Measurements from ENCODE around the gene HYAL2. TPM values are rescaled to one million over a fixed set of nuclear protein-coding genes. Genes with fewer than 3 reads are reported as not detected.
"Not testable (repeated sequence)": the region's sequence is repeated elsewhere in the genome, so short reads cannot be mapped to it uniquely, and the experiment has no call there.

Gene HYAL2
- total RNA-seq, 1 donor from 2014 or later = 43.8 TPM

DNA sequence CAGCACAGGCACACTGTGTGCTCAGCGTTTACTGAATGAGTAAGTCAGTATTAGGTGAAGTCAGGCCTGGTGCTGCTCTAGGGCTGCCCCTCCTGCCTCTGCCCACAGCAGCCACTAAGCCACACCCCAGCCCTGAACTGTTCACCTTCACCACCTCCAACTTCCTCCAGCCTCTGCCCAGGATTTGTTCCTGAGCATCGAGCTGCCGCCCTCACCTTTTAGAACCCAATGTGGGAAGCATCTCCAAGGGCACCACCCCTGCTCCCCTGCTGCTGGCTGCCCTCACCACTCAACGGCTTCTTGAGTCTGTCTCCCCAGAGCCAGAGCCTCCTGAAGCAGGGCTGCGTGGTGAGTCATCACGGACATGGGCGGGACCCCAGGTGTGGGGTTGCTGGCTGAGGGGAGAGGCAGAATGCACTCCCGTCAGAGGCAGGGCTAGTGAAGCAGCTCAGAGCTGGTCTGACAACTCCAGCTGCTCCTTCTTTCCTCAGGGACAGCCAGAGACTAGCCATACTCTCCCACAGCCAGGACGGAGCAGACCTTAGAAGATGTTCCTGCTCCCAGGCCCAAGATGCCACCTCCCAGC is 5.8 kb downstream of the HYAL2 start:
- H3K27ac ChIP-seq (ENCODE audit: low read depth, low read length) = no peak overlapping the region
- H3K4me1 ChIP-seq (ENCODE audit: control insufficient read depth in 3 of 3, insufficient read depth in 3 of 3, low read length in 3 of 3) = peaks cover 47 to 59% (median 53%) of the 10 kb centered on the region in 3 donors
- no peak overlapping the region for H3K4me3 ChIP-seq (ENCODE audit: low read length in 3 of 3)

DNA sequence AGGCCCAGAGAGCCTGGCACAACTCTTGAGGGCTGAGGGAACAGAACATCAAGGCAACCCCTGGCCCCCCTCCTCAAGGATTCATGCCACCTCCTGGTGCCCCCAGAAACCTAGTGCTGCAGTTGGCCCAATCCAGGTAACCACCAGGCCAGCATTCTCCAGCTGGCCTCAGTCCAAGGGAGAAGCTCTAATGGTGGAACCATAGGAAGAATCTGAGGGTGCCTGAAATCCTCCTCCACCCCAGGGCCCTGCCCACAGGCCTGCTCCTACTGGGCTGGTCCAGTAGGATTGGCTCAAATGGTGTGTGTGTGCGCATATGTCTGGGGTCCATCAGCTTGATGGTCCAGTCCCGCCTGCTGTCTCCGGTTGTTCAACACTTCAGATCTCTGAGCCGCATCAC is 7.7 kb downstream of the HYAL2 start:
- Histone ChIP-seq H3K27ac (ENCODE audit: low read depth, low read length) (no peak overlapping the region), H3K27me3 (ENCODE audit: control insufficient read depth in 3 of 3, insufficient read depth in 3 of 3, low read length in 3 of 3) (no peaks in the 10 kb centered on the region), H3K9me3 (ENCODE audit: control insufficient read depth in 3 of 3, low read length in 3 of 3) (no peaks in the 10 kb centered on the region), H3K4me3 (ENCODE audit: low read length in 3 of 3) (no peak overlapping the region), H3K4me1 (ENCODE audit: control insufficient read depth in 3 of 3, insufficient read depth in 3 of 3, low read length in 3 of 3) (peaks cover 36 to 47% (median 42%) of the 10 kb centered on the region in 3 donors), H3K9ac (ENCODE audit: low read depth in 1 of 3, low read length in 3 of 3) (no peak overlapping the region), H3K36me3 (ENCODE audit: control insufficient read depth in 3 of 3, insufficient read depth in 3 of 3, low read length in 3 of 3) (peaks cover 27 to 31% (median 30%) of the 10 kb centered on the region in 3 donors)

More for the DNA sequence above, 5.8 kb downstream of the HYAL2 start:
- Histone ChIP-seq H3K36me3 (ENCODE audit: control insufficient read depth in 3 of 3, insufficient read depth in 3 of 3, low read length in 3 of 3) (peaks cover 28 to 34% (median 31%) of the 10 kb centered on the region in 3 donors), H3K27me3 (ENCODE audit: control insufficient read depth in 3 of 3, insufficient read depth in 3 of 3, low read length in 3 of 3) (no peaks in the 10 kb centered on the region), H3K9me3 (ENCODE audit: control insufficient read depth in 3 of 3, low read length in 3 of 3) (no peaks in the 10 kb centered on the region), H3K9ac (ENCODE audit: low read depth in 1 of 3, low read length in 3 of 3) (peak overlapping the region in 1 of 3 donors; percentile 51)

DNA sequence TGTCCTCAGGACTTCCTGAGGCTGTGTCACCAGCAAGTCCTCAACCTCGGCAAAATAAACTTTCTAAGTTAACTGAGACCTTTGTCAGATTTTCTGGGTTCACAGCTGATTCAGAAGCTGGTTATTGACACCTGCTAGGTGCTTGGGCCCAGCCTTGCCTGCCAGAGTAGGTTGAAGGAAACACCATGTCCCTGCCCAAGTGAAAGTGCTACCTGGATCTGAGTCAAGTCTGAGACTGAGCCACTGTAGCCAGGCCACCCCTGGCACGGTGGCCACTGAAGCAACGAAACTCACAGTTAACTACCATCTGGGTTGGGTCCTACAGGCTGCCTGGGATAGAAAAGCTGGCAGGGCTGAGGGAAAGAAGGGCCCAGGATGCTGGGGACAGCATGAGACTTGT is 8.2 kb downstream of the HYAL2 start:
- no peak overlapping the region for H3K4me3 ChIP-seq (ENCODE audit: low read length in 3 of 3)
- H3K27me3 ChIP-seq (ENCODE audit: control insufficient read depth in 3 of 3, insufficient read depth in 3 of 3, low read length in 3 of 3) = no peaks in the 10 kb centered on the region
- no peak overlapping the region for H3K27ac ChIP-seq (ENCODE audit: low read depth, low read length)
- peaks cover 31 to 42% (median 38%) of the 10 kb centered on the region in 3 donors for H3K4me1 ChIP-seq (ENCODE audit: control insufficient read depth in 3 of 3, insufficient read depth in 3 of 3, low read length in 3 of 3)
- no peaks in the 10 kb centered on the region for H3K9me3 ChIP-seq (ENCODE audit: control insufficient read depth in 3 of 3, low read length in 3 of 3)
- H3K9ac ChIP-seq (ENCODE audit: low read depth in 1 of 3, low read length in 3 of 3) = peak overlapping the region in 1 of 3 donors; percentile 60
- peaks cover 22 to 26% (median 25%) of the 10 kb centered on the region in 3 donors for H3K36me3 ChIP-seq (ENCODE audit: control insufficient read depth in 3 of 3, insufficient read depth in 3 of 3, low read length in 3 of 3)

DNA sequence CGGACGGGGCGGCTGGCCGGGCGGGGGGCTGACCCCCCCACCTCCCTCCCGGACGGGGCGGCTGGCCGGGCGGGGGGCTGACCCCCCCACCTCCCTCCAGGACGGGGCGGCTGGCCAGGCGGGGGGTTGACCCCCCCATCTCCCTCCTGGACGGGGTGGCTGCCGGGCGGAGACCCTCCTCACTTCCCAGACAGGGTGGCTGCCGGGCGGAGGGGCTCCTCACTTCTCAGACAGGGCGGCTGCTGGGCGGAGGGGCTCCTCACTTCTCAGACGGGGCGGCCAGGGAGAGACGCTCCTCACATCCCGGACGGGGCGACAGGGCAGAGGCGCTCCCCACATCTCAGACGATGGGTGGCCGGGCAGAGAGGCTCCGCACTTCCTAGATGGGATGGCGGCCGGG is 10.5 kb downstream of the HYAL2 start:
- not testable (repeated sequence) for H3K27me3 ChIP-seq (ENCODE audit: control insufficient read depth in 3 of 3, insufficient read depth in 3 of 3, low read length in 3 of 3); H3K27ac ChIP-seq (ENCODE audit: low read depth, low read length); H3K9ac ChIP-seq (ENCODE audit: low read depth in 1 of 3, low read length in 3 of 3); H3K4me3 ChIP-seq (ENCODE audit: low read length in 3 of 3); H3K9me3 ChIP-seq (ENCODE audit: control insufficient read depth in 3 of 3, low read length in 3 of 3); H3K36me3 ChIP-seq (ENCODE audit: control insufficient read depth in 3 of 3, insufficient read depth in 3 of 3, low read length in 3 of 3)
- H3K4me1 ChIP-seq (ENCODE audit: control insufficient read depth in 3 of 3, insufficient read depth in 3 of 3, low read length in 3 of 3) = peaks cover 9 to 19% (median 16%) of the 10 kb centered on the region in 3 donors

DNA sequence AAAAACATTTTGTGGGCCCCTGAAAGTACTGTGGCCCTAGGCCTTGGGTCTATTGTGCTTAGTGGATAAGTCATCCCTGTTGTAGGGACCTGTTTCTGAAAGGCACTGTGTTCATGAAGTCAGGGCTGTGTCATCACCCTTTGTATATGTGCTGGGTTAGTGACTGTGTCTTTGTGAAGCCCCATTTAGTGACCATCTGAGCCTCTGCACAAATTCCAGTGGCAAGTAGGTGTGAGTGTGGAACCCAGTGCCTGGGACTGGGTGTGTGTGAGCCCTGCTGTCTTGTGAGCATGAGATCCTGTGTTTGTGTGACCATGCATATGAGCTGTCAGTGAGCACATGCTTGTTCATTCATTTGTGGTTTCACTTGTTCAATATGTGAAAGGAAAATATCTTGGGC is 17.9 kb downstream of the HYAL2 start:
- Histone ChIP-seq H3K27ac (ENCODE audit: low read depth, low read length) (no peak overlapping the region), H3K9ac (ENCODE audit: low read depth in 1 of 3, low read length in 3 of 3) (peak overlapping the region in 1 of 3 donors; percentile 16), H3K4me1 (ENCODE audit: control insufficient read depth in 3 of 3, insufficient read depth in 3 of 3, low read length in 3 of 3) (peaks cover 31 to 34% (median 33%) of the 10 kb centered on the region in 3 donors), H3K4me3 (ENCODE audit: low read length in 3 of 3) (no peak overlapping the region), H3K27me3 (ENCODE audit: control insufficient read depth in 3 of 3, insufficient read depth in 3 of 3, low read length in 3 of 3) (no peaks in the 10 kb centered on the region), H3K9me3 (ENCODE audit: control insufficient read depth in 3 of 3, low read length in 3 of 3) (no peaks in the 10 kb centered on the region), H3K36me3 (ENCODE audit: control insufficient read depth in 3 of 3, insufficient read depth in 3 of 3, low read length in 3 of 3) (peaks cover 0 to 2% (median 0%) of the 10 kb centered on the region in 3 donors)

DNA sequence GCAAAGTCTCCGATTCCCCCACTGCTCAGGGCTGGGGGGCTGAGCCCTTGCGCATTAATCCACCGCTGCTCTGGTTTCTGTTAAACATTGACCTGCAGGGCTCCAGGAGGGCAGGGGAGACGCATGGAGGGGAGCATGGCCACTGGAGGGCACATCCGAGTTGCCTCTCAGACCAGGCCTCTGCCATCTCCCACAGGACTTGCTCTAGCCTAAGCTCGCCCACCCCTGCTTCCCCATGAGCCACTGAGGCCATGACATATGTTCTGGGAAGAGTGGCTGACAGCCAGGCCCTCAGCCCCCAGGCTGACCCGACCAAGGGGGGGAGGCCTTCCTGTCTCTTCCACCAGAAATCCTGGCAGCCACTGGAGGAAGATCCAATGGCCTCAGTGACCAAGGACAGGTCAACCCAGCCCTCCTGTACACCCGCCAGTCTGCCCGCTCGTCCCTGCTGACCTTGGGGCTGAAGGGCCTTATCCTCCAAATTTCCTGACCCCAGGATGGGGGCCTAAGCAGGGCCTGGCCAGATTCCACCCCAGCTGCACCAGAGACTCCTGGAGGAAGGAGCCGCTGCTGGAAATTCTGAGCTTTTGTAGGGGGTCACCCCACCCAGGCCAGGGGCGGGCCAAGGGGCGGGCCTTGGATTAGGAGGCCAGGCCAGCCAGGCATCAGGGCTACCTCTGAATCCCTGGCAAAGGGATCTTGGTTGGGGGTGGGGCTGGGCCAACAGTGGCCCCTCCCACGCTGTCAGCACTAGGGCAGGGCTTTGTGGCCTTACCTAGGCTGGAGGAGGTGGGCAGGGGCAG is 19.3 kb downstream of the HYAL2 start, which contains the start of gene HYAL1:
Gene HYAL1 (minus strand): TSS at position 562 of the 803 bp plus-strand sequence. CDS start 618 bp downstream, outside the sequence.
- Histone ChIP-seq H3K27me3 (ENCODE audit: control insufficient read depth in 3 of 3, insufficient read depth in 3 of 3, low read length in 3 of 3) (no peaks in the 10 kb centered on the region), H3K9me3 (ENCODE audit: control insufficient read depth in 3 of 3, low read length in 3 of 3) (no peaks in the 10 kb centered on the region), H3K9ac (ENCODE audit: low read depth in 1 of 3, low read length in 3 of 3) (peak within 1 kb of the TSS; percentile 56 to 81 (median 63)), H3K36me3 (ENCODE audit: control insufficient read depth in 3 of 3, insufficient read depth in 3 of 3, low read length in 3 of 3) (peaks cover 0 to 2% (median 0%) of the 10 kb centered on the region in 3 donors), H3K27ac (ENCODE audit: low read depth, low read length) (peak within 1 kb of the TSS; percentile 65), H3K4me3 (ENCODE audit: low read length in 3 of 3) (peak within 1 kb of the TSS; percentile 35 to 70 (median 59)), H3K4me1 (ENCODE audit: control insufficient read depth in 3 of 3, insufficient read depth in 3 of 3, low read length in 3 of 3) (peaks cover 41 to 45% (median 42%) of the 10 kb centered on the region in 3 donors)

DNA sequence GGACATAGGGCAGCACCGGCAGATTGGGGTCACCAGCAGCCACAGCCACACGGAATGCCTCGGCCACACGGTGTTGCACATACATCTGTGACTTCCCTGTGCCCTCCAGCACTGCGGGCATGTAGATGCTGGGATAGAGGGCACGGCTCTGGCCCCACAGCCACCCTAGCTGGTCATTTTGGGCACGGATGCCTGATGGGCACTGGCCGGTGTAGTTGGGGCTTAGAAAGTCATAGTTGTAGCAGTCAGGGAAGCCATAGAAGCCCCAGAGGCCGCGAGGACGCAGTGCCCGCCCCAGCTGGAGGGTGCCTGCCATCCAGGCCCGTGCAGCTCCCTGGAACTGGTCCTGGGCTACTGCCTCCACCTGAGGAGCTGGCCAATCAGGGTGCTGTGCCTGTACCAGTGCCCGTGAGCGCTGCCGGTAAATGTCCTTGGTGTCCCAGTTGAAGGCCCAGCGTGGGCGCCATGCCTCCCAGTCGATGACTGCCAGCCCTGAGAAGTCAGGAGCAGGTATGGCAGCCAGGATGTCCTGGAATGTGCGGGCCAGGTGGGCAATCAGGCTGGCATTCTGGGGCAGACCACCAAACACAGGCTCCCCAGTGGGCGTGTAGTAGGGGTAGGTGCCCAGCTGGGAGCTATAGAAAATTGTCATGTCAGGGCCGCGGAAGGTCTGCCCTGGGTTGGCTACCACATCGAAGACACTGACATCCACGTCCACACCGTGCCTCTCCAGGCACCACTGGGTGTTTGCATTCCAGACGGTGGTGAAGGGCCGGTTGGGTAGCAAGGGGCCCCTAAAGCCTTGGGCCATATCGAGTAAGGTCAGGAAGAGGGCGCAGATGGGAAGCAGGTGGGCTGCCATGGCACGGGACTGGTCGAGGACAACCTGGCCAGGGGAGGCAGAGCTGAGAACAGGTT is 20.2 kb downstream of the HYAL2 start:
- peak overlapping the region; percentile 65 for H3K27ac ChIP-seq (ENCODE audit: low read depth, low read length)
- peak overlapping the region; percentile 35 to 70 (median 59) for H3K4me3 ChIP-seq (ENCODE audit: low read length in 3 of 3)
- H3K9ac ChIP-seq (ENCODE audit: low read depth in 1 of 3, low read length in 3 of 3) = peak overlapping the region; percentile 19 to 81 (median 63)
- H3K9me3 ChIP-seq (ENCODE audit: control insufficient read depth in 3 of 3, low read length in 3 of 3) = no peaks in the 10 kb centered on the region
- H3K27me3 ChIP-seq (ENCODE audit: control insufficient read depth in 3 of 3, insufficient read depth in 3 of 3, low read length in 3 of 3) = no peaks in the 10 kb centered on the region
- H3K4me1 ChIP-seq (ENCODE audit: control insufficient read depth in 3 of 3, insufficient read depth in 3 of 3, low read length in 3 of 3) = peaks cover 44 to 53% (median 44%) of the 10 kb centered on the region in 3 donors
- peaks cover 0 to 5% (median 0%) of the 10 kb centered on the region in 3 donors for H3K36me3 ChIP-seq (ENCODE audit: control insufficient read depth in 3 of 3, insufficient read depth in 3 of 3, low read length in 3 of 3)

DNA sequence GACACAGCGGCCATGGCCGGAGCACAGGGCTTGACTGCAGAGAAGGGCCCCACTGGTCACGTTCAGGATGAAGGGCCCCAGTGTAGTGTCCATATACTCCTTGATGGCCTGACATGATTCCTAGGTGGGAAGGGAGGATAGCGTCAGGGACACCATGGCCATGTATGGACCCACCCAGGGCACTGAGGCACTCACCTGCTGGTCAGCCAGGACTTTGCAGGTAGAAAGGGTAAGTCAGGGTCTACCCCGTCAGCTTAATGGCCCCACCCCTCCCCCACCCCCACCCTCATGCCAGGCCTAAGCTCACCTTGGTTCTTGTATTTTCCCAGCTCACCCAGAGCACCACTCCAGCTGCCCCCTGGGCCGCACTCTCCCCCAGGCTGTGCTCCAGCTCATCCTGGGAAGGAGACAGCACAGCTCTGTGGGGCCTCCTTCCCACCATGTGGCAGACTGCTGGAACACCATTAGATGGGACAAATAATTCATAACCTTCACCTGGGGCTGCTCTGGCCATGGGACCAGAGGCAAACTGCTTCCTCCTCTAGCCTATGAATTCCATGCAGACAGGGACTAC is 21.8 kb downstream of the HYAL2 start:
- peak overlapping the region; percentile 84 to 86 (median 86) for H3K4me3 ChIP-seq (ENCODE audit: low read length in 3 of 3)
- H3K4me1 ChIP-seq (ENCODE audit: control insufficient read depth in 3 of 3, insufficient read depth in 3 of 3, low read length in 3 of 3) = peaks cover 44 to 54% (median 44%) of the 10 kb centered on the region in 3 donors
- peaks cover 0 to 5% (median 4%) of the 10 kb centered on the region in 3 donors for H3K36me3 ChIP-seq (ENCODE audit: control insufficient read depth in 3 of 3, insufficient read depth in 3 of 3, low read length in 3 of 3)

More for the DNA sequence above, 21.8 kb downstream of the HYAL2 start:
- Histone ChIP-seq H3K9ac (ENCODE audit: low read depth in 1 of 3, low read length in 3 of 3) (peak overlapping the region; percentile 83 to 96 (median 94)), H3K27me3 (ENCODE audit: control insufficient read depth in 3 of 3, insufficient read depth in 3 of 3, low read length in 3 of 3) (no peaks in the 10 kb centered on the region), H3K9me3 (ENCODE audit: control insufficient read depth in 3 of 3, low read length in 3 of 3) (no peaks in the 10 kb centered on the region), H3K27ac (ENCODE audit: low read depth, low read length) (peak overlapping the region; percentile 88)
